A549 (cell line): Measurements from ENCODE around the gene QRICH2. TPM values are rescaled to one million over a fixed set of nuclear protein-coding genes. Genes with fewer than 3 reads are reported as not detected.

Source experiments
- ATAC-seq, 2 experiments: fragments of 200-7000 bp in 1 of 2; fragments of >200 bp in 1 of 2; cut with Nextera tagmentation in 1 of 2; cut with Tn5 transposase in 1 of 2; 3 replicates each; pipeline versions ENCODE4 v1.8.0 to v1.9.1; 2018 to 2020; ENCODE audit warnings: mild to moderate bottlenecking in 1 of 2, moderate library complexity in 1 of 2
- CTCF ChIA-PET: fragments of 300-600 bp; sonication (Branson Sonifier 250); formaldehyde crosslinking; extraction: SDS; loops from one replicate; lab custom pipeline; 2021; ENCODE audit warnings: antibody characterized with exemption, inconsistent platforms; lab: Yijun Ruan, JAX
- POLR2A ChIA-PET: fragments of 350-600 bp; formaldehyde crosslinking; extraction: SDS; loops from one replicate; lab custom pipeline; 2021; ENCODE audit warnings: antibody characterized with exemption, inconsistent platforms; lab: Yijun Ruan, JAX
- DNase-seq, 2 experiments: peaks; one replicate each; pipeline versions ENCODE4 v3.0.0 to v3.0.0-alpha.2; 2011 to 2016; ENCODE audit warnings: low read depth in 1 of 2, low spot score in 1 of 2
- FAIRE-seq: peaks from 2 replicates; lab custom pipeline; 2011; peaks lifted over from hg19 to GRCh38; lab: Jason Lieb, UNC
- H3K27ac ChIP-seq, 2 experiments: fragments of >200 bp; sonication (Bioruptor Twin); formaldehyde crosslinking; 3 replicates each; pipeline ENCODE4 v1.5.1; 2016 to 2017
- H3K4me1 ChIP-seq: fragments of >200 bp; sonication (Bioruptor Twin); formaldehyde crosslinking; 3 replicates; pipeline ENCODE4 v1.6.1; 2016
- H3K4me2 ChIP-seq: fragments of >200 bp; sonication (Bioruptor Twin); formaldehyde crosslinking; 3 replicates; pipeline ENCODE4 v1.6.1; 2016
- H3K4me3 ChIP-seq: fragments of >200 bp; sonication (Bioruptor Twin); formaldehyde crosslinking; 3 replicates; pipeline ENCODE4 v1.5.1; 2016
- H3K9me3 ChIP-seq: fragments of >200 bp; sonication (Bioruptor Twin); formaldehyde crosslinking; 3 replicates; pipeline ENCODE4 v1.6.1; 2016
- BHLHE40 ChIP-seq: IDR thresholded peaks from 2 replicates; pipeline ENCODE4 v1.6.1; 2012; ENCODE audit warnings: low read depth, low read length, inconsistent platforms
- CHD2 ChIP-seq: fragments of 150-350 bp; IDR thresholded peaks from 2 replicates; pipeline ENCODE4 v1.6.1; 2014; ENCODE audit warnings: low read length; ENCODE audit not compliant: partially characterized antibody
- E2F6 ChIP-seq: IDR thresholded peaks from 2 replicates; pipeline ENCODE4 v1.6.1; 2012; ENCODE audit warnings: low read depth, borderline replicate concordance
- ELK1 ChIP-seq: fragments of 150-350 bp; IDR thresholded peaks from 2 replicates; pipeline ENCODE4 v1.6.1; 2014; ENCODE audit warnings: low read depth, mild to moderate bottlenecking, low read length
- EP300 ChIP-seq, 2 experiments: fragments of >200 bp; sonication (Bioruptor Twin); formaldehyde crosslinking; IDR thresholded peaks; 2 replicates in 1 of 2; 3 replicates in 1 of 2; pipeline ENCODE4 v1.6.1; 2016 to 2017
- ESRRA ChIP-seq: fragments of 150-350 bp; IDR thresholded peaks from 2 replicates; pipeline ENCODE4 v1.6.1; 2014; ENCODE audit warnings: mild to moderate bottlenecking, low read length, borderline replicate concordance
- HDAC2 ChIP-seq: fragments of 200-600 bp; sonication (generic); IDR thresholded peaks from 2 replicates; pipeline ENCODE4 v1.6.1; 2016
- HES2 ChIP-seq: fragments of >200 bp; sonication (Bioruptor Twin); formaldehyde crosslinking; IDR thresholded peaks from 2 replicates; pipeline ENCODE4 v1.6.1; 2016
- HOXB13 ChIP-seq: fragments of 250-450 bp; sonication (Bioruptor Pico); IDR thresholded peaks from 2 replicates; pipeline ENCODE4 v1.5.0; 2020; ENCODE audit warnings: low read depth, mild to moderate bottlenecking, moderate library complexity
- HOXB5 ChIP-seq: fragments of 250-450 bp; sonication (Bioruptor Pico); IDR thresholded peaks from 2 replicates; pipeline ENCODE4 v1.5.0; 2020; ENCODE audit warnings: mild to moderate bottlenecking, moderate library complexity
- JUN ChIP-seq, 2 experiments: fragments of >200 bp; sonication (Bioruptor Twin); formaldehyde crosslinking; IDR thresholded peaks; 2 replicates in 1 of 2; 3 replicates in 1 of 2; pipeline ENCODE4 v1.6.1; 2016 to 2017
- JUNB ChIP-seq: fragments of >200 bp; sonication (Bioruptor Twin); formaldehyde crosslinking; IDR thresholded peaks from 2 replicates; pipeline ENCODE4 v1.6.1; 2016
- POLR2A ChIP-seq: IDR thresholded peaks from 2 replicates; pipeline ENCODE4 v1.6.1; 2012; ENCODE audit warnings: mild to moderate bottlenecking, low read length
- RAD21 ChIP-seq, 2 experiments: fragments of >200 bp in 1 of 2; sonication (Bioruptor Twin) in 1 of 2; formaldehyde crosslinking in 1 of 2; IDR thresholded peaks in 1 of 2; conservative IDR thresholded peaks in 1 of 2; 2 replicates in 1 of 2; 3 replicates in 1 of 2; pipeline ENCODE4 v1.6.1; 2012 to 2018; ENCODE audit warnings: inconsistent platforms in 1 of 2
- RARB ChIP-seq: fragments of 250-450 bp; sonication (Bioruptor Pico); IDR thresholded peaks from 2 replicates; pipeline ENCODE4 v1.8.0; 2021; ENCODE audit warnings: mild to moderate bottlenecking, moderate library complexity
- SMC3 ChIP-seq: fragments of >200 bp; sonication (Bioruptor Twin); formaldehyde crosslinking; IDR thresholded peaks from 3 replicates; pipeline ENCODE4 v1.6.1; 2018; ENCODE audit warnings: inconsistent platforms
- SREBF2 ChIP-seq: fragments of 450-650 bp; IDR thresholded peaks from 2 replicates; pipeline ENCODE4 v1.6.1; 2014; ENCODE audit warnings: mild to moderate bottlenecking, moderate library complexity
- ZFP36 ChIP-seq: fragments of 450-650 bp; IDR thresholded peaks from 2 replicates; pipeline ENCODE4 v1.6.1; 2014; ENCODE audit warnings: borderline replicate concordance; ENCODE audit not compliant: partially characterized antibody
- ZSCAN20 ChIP-seq: fragments of 250-450 bp; sonication (Bioruptor Pico); IDR thresholded peaks from 2 replicates; pipeline ENCODE4 v1.8.0; 2022; ENCODE audit warnings: mild to moderate bottlenecking, moderate library complexity
- WGBS: methylation state at CpG from one replicate; pipeline ENCODE4 v1.1.6; 2017; ENCODE audit errors: missing lambda C conversion rate; 5-methylcytosine and 5-hydroxymethylcytosine counted together
- polyA plus RNA-seq, 4 experiments: library from polyadenylated mRNA; depleted of rRNA in 3 of 4; stranded (reverse); fragments of >200 nt; fragmentation: RNase III in 1 of 4; extraction: RNeasy Plus Mini Kit Qiagen cat#74134 plus additional on column Dnase treatment in 1 of 4; gene quantifications; 2 replicates in 3 of 4; 3 replicates in 1 of 4; pipeline ENCODE4 v1.2.3, GENCODE V29; 2011 to 2017
- TF ChIP-seq, protein P1 (sequence below): IDR thresholded peaks from 2 replicates; pipeline ENCODE4 v1.6.1; 2012

QRICH2 gene
- polyA plus RNA-seq, 2 of the 4 experiments (the other 2 are of a cell fraction) = 0.57 to 0.88 TPM

GRCh38 chr17:76276069-76276431, 32.0 kb downstream of the QRICH2 start:
- no peaks in the 10 kb centered on the region for H3K9me3 ChIP-seq
- H3K27ac ChIP-seq = peak overlapping the region in 1 of 2 experiments; percentile 66; a peak in 2 of 6 replicates
- DNase-seq = no peak
- TF ChIP-seq BHLHE40 (no peak), ZSCAN20 (CRISPR knock-in tag) (no peak), ELK1 (no peak), POLR2A (no peak), JUN (IDR thresholded peaks at IDR 0.05) (no peak), RARB (CRISPR knock-in tag) (no peak), E2F6 (no peak), SREBF2 (no peak)
- TF ChIP-seq, protein P1, sequence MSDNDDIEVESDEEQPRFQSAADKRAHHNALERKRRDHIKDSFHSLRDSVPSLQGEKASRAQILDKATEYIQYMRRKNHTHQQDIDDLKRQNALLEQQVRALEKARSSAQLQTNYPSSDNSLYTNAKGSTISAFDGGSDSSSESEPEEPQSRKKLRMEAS = no peak
- H3K4me1 ChIP-seq = peaks cover 10% of the 10 kb centered on the region
- H3K4me3 ChIP-seq = no peak overlapping the region
- no peak for ATAC-seq
- H3K4me2 ChIP-seq = no peak overlapping the region
- no peak for FAIRE-seq
- POLR2A ChIA-PET = no interaction called here
- 91% methylated on average over 11 of the region's 11 CpGs for WGBS
- CTCF ChIA-PET = interaction anchor here (0.9 to 19.6 kb wide), 8 partner anchors 9 to 156 kb away, joined by 3 to 755 read pairs (median 6); partner anchors contain the start of gene EXOC7

DNA sequence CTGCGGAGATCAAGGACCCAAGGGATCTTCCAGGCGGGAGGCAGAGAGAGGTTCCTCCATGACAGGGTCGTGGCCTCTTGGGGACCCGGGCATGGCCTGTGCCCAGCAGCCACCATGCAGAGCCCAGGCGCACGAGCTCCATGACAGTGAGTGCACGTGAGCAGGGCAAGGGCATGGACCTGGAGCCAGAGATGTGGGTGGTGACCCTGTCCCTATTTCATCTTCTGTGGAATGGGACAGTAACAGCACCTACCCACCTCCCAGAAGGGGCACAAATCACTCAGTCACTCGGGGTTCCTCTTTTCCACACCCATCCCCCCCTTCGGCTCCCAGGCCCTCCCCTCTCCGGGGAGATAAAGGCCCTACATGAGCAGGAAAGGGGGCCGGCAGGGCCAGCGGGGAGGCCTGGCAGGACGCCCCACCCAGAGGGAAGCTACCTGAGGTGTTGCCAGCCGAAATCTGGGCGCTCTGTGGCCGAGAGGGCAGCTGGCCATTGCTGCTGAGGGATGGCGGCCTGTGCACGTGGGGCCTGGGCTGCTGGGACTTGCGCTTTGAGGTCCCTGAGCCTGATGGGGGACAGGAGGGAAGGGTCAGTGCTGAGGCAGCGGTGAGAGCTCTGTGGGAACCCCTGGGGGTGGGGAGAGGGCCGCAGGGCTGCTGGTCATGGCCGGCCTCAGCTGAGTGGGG, 32.6 kb downstream of the QRICH2 start:
- H3K4me3 ChIP-seq = no peak overlapping the region
- no peak for DNase-seq
- no peak for TF ChIP-seq RAD21 (conservative IDR thresholded peaks at IDR 0.05 in 1 of 2, IDR thresholded peaks at IDR 0.05 in 1 of 2)
- TF ChIP-seq SMC3 = no peak
- TF ChIP-seq HDAC2 = no peak
- no peak for TF ChIP-seq HOXB5 (CRISPR knock-in tag)
- TF ChIP-seq CHD2 = no peak
- no peak for TF ChIP-seq JUNB
- TF ChIP-seq EP300 (IDR thresholded peaks at IDR 0.05) = no peak
- TF ChIP-seq HOXB13 (CRISPR knock-in tag) = no peak
- TF ChIP-seq ESRRA = no peak
- FAIRE-seq = no peak
- ChIA-PET CTCF (interaction anchor here (0.5 to 19.6 kb wide), 13 partner anchors 9 to 370 kb away, joined by 3 to 755 read pairs (median 4); partner anchors contain the start of gene EXOC7), POLR2A (interaction anchor here (0.8 kb wide), 1 partner anchor 11 kb away, joined by 3 read pairs; no protein-coding TSS in a partner anchor)
- 91% methylated on average over 19 of the region's 22 CpGs for WGBS
- no peak overlapping the region for H3K4me2 ChIP-seq
- H3K4me1 ChIP-seq = peaks cover 10% of the 10 kb centered on the region
- no peak overlapping the region for H3K27ac ChIP-seq
- ATAC-seq = no peak
- H3K9me3 ChIP-seq = no peaks in the 10 kb centered on the region

- peak in 1 of 2 experiments; percentile 8; a peak in 1 of 6 replicates for ATAC-seq
- peaks cover 10% of the 10 kb centered on the region for H3K4me1 ChIP-seq
- H3K9me3 ChIP-seq = no peaks in the 10 kb centered on the region
- H3K27ac ChIP-seq = no peak overlapping the region
- H3K4me2 ChIP-seq = no peak overlapping the region
- TF ChIP-seq HES2 (no peak), ZFP36 (peak; percentile 74)
- TF ChIP-seq, all 56 proteins: peak for 1
- no peak for DNase-seq
- FAIRE-seq = no peak
- 75% methylated on average over 21 of the region's 21 CpGs for WGBS
- H3K4me3 ChIP-seq = no peak overlapping the region
- ChIA-PET POLR2A (interaction anchor here (1.2 kb wide), 1 partner anchor 10 kb away, joined by 6 read pairs; no protein-coding TSS in a partner anchor), CTCF (interaction anchor here (0.7 to 19.6 kb wide), 20 partner anchors 8 to 369 kb away, joined by 3 to 755 read pairs (median 3); partner anchors contain the start of gene EXOC7)
These were observed 33.7 kb downstream of the QRICH2 start for GRCh38 chr17:76274112-76274956.
